HFFc6 (cell line): ENCODE data around the gene VILL. TPM values are rescaled to one million over a fixed set of nuclear protein-coding genes. Genes with fewer than 3 reads are reported as not detected.
A peak's percentile ranks its signal among the peaks of the same experiment; 100 is the strongest.

Source experiments
- DNase-seq: peaks from one replicate; pipeline ENCODE4 v3.0.0-alpha.2; 2018
- H3K27ac Mint-ChIP-seq: 2 replicates; pipeline ENCODE4 v1.8.0; 2020; ENCODE audit warnings: mild to moderate bottlenecking, mixed read lengths
- H3K27me3 Mint-ChIP-seq: 2 replicates; pipeline ENCODE4 v1.8.0; 2021; ENCODE audit warnings: mild to moderate bottlenecking, moderate library complexity, mixed read lengths; ENCODE audit not compliant: insufficient read depth
- H3K36me3 Mint-ChIP-seq: 2 replicates; pipeline ENCODE4 v1.8.0; 2021; ENCODE audit warnings: low read depth, mixed read lengths
- H3K4me1 Mint-ChIP-seq: 2 replicates; pipeline ENCODE4 v1.8.0; 2020; ENCODE audit warnings: low read depth, mixed read lengths
- H3K4me3 Mint-ChIP-seq: 2 replicates; pipeline ENCODE4 v1.8.0; 2020; ENCODE audit warnings: mild to moderate bottlenecking, moderate library complexity, mixed read lengths
- H3K9me3 Mint-ChIP-seq: 2 replicates; pipeline ENCODE4 v1.8.0; 2020; ENCODE audit warnings: mild to moderate bottlenecking, mixed read lengths
- CTCF ChIP-seq: fragments of 200-600 bp; sonication (generic); IDR thresholded peaks from 2 replicates; pipeline ENCODE4 v1.5.0; 2021; ENCODE audit warnings: antibody characterized with exemption, mild to moderate bottlenecking
- total RNA-seq, 6 experiments: library from RNA; stranded (reverse); fragmentation: NEBNext Ultra II Directional; extraction: Animal tissue kit (Norgen Biotek cat#: 25700); gene quantifications; 2 replicates in 1 of 6; 3 replicates in 5 of 6; pipeline ENCODE4 v1.2.3, GENCODE V29; 2021

VILL gene
- total RNA-seq, 6 experiments from 2014 or later, result 3.5 to 4.6 (median 3.7) TPM

DNA sequence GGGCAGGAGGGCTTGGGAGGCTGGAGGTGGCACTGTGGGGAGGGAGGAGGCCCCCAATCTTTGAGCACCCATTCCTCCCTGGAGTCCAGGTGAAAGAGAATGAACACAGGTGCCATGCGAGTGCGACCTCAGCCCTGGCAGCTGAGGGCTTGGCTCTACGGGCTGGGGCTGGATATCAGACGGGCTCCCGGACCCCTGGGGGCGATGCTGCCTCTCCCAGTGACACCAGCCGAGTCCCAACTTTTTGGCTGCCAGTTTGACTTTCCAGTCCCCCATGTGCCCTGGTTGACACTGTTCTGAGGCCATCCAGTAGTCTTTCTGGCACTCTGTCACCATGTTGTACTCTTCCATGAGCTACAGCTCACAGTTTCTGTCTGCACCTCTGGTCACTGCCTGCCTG lies 1.2 kb downstream of the VILL start:
- Mint-ChIP-seq H3K36me3 (peaks cover 7% of the 10 kb centered on the region), H3K27ac (no peak overlapping the region)

DNA sequence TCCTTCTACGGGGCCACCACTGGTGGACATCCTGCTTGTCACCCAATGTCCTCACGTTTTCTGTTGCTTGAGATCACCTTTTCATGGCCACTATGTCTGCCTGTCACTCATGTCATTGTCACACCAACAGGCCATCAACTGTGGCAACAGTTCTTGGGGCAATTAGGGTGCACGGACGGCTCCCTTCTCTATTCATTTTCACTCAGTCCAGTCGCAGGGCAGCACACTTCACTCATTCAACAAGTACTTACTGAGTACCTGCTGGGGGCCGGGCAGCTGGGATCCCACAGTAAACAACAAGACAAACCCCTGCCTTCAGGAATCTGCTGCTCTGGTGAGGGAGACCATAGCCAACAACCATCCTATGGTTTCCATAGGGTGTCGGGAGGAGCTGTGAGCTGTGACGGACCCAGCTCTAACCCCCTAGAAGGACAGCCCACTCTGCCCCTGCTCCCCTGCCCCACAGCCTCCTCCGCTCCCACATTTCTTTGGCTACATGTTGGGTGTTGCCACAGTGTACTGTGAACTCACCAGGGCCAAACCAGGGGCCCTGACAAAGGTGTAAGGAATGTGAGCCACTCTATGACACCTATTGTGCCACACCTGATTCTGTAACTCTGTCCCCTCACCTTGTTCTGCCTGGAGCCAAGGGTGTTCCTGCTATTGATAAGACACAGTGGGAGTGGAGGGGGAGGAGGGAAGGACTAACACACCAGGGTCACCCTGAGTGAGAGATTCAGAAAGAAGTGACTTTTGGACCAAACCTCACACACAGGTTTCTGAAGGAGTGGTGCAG lies 1.9 kb downstream of the VILL start:
- Mint-ChIP-seq H3K4me3 (no peak overlapping the region), H3K27me3 (peaks cover 11% of the 10 kb centered on the region), H3K4me1 (peaks cover 39% of the 10 kb centered on the region), H3K9me3 (no peaks in the 10 kb centered on the region), H3K36me3 (peaks cover 10% of the 10 kb centered on the region), H3K27ac (no peak overlapping the region)
- DNase-seq, result no peak
- TF ChIP-seq CTCF, result no peak

More for the DNA sequence above, 1.2 kb downstream of the VILL start:
- Mint-ChIP-seq H3K9me3 (no peaks in the 10 kb centered on the region), H3K4me1 (peaks cover 35% of the 10 kb centered on the region), H3K4me3 (no peak overlapping the region), H3K27me3 (peaks cover 11% of the 10 kb centered on the region)
- no peak for DNase-seq
- TF ChIP-seq CTCF, result no peak

DNA sequence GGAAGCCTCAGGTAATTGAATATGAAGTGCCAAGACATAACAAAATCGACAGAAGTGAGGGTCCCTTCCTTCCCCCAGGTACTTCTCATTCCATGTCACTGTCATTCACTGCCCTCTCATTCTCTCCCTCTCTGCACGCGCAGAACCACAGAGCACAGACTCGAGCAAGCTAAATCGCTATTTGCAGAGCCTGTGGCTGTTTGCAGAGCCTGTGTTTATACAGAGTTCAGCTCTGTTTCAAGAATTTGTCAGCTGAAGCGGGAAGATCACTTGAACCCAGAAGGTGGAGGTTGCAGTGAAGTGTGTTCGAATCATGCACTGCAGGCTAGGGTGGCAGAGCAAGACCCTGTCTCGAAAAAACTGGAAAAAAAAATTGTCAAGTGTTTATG lies 2.5 kb downstream of the VILL start:
- no peak for DNase-seq
- Mint-ChIP-seq H3K9me3 (no peaks in the 10 kb centered on the region), H3K4me1 (peaks cover 39% of the 10 kb centered on the region), H3K27me3 (peaks cover 11% of the 10 kb centered on the region), H3K36me3 (peaks cover 10% of the 10 kb centered on the region), H3K27ac (no peak overlapping the region), H3K4me3 (no peak overlapping the region)
- TF ChIP-seq CTCF, result no peak

DNA sequence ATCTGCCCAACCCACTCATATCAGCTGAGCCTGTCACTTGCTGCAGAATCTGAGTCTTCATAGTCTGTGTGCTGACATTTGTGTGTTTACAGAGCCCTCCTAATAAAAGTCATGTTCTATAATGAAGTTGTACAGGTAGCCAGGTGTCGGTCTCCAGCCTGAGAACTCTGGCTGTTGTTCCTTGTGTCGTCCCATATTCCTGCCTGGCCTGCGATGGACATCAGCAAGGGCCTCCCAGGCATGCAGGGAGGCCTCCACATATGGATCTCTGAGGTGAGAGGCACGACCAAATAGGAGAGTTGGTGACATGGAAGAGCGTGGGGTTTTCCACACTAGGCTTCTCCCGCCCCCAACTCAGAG lies 2.9 kb downstream of the VILL start:
- peaks cover 11% of the 10 kb centered on the region for H3K27me3 Mint-ChIP-seq
- peaks cover 10% of the 10 kb centered on the region for H3K36me3 Mint-ChIP-seq
- H3K4me1 Mint-ChIP-seq, result peaks cover 41% of the 10 kb centered on the region
- H3K27ac Mint-ChIP-seq, result peak overlapping the region; percentile 95
- no peak for TF ChIP-seq CTCF
- no peaks in the 10 kb centered on the region for H3K9me3 Mint-ChIP-seq
- H3K4me3 Mint-ChIP-seq, result peak overlapping the region; percentile 94
- DNase-seq, result no peak

GRCh38 chr3:37993820-37994638 lies 3.4 kb downstream of the VILL start:
- Mint-ChIP-seq H3K27me3 (peaks cover 11% of the 10 kb centered on the region), H3K27ac (peak overlapping the region; percentile 95), H3K4me1 (peaks cover 44% of the 10 kb centered on the region)

More at GRCh38 chr3:37993820-37994638, 3.4 kb downstream of the VILL start:
- H3K4me3 Mint-ChIP-seq, result peak overlapping the region; percentile 94
- no peaks in the 10 kb centered on the region for H3K9me3 Mint-ChIP-seq
- H3K36me3 Mint-ChIP-seq, result peaks cover 10% of the 10 kb centered on the region
- TF ChIP-seq CTCF, result peak; percentile 51; the same call in 1 of the 2 replicates
- DNase-seq, result peak; percentile 68
